GM19324 (cell line): ENCODE results near the gene CHTF18.

Experiments used
- ATAC-seq: cut with Tn5 transposase; IDR thresholded peaks from one replicate; pipeline ENCODE4 v1.9.1; 2021; ENCODE audit warnings: mild to moderate bottlenecking, moderate library complexity; ENCODE audit not compliant: unreplicated experiment, low FRiP score

The CHTF18 gene

GRCh38 chr16:842061-842476 is 53.6 kb downstream of the CHTF18 start:
- no peak for ATAC-seq

GRCh38 chr16:842711-843560 is 54.5 kb downstream of the CHTF18 start:
- ATAC-seq, result no peak

- ATAC-seq, result no peak
Observed at GRCh38 chr16:843771-844170, 55.4 kb downstream of the CHTF18 start.

DNA sequence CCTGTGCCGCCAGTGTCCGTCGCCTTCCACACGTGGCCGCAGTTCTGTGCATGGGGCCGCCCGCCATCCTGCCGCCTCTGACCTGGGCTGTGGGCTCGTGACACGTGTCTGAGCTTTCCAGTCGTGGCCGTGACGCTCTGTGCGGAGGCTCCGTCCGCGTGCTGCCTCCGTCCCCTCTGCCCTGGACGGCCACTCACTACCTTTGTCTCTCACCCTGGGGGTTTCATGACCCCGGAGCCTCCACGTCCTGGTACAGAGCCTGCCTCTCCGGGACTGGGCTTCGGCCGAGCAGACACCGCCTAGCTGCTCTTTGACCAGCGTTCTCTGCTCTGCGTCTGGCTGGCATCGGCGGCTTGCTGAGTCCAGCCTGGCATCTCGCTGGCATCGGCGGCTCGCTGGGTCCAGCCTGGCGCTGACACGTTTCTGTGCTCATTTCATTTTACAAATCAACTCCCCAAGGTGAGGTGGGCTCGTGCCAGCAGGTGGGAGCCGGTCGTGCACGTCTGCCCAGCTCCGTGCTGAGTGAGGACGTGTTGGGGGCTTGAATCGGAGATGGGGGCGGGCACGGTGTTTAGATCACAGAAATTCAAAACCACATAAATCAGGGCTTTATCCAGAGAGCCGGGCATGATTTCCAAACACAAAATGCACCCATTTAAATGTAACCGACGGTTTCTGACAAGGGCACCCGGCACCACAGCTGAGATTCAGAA is 56.4 kb downstream of the CHTF18 start:
- no peak for ATAC-seq

DNA sequence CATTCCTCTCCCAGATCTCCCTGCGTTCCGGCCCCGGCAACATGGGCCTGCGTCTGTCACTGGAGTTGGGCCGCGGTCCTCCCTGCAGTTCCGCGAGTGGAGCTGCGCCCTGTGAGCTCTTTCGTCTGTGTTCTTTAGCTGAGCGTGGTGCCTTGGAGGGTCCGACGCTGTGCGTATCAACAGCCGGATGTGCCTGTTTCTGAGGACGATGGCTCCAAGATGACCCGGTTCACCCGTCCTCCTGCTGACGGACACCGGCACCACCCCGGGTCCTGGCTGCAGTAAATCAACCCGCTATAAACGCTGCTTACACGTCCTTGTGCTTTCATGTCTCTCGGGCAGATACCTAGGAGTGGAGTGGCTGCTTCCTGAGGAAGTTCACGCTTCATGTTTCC is 56.9 kb downstream of the CHTF18 start:
- ATAC-seq, result no peak

DNA sequence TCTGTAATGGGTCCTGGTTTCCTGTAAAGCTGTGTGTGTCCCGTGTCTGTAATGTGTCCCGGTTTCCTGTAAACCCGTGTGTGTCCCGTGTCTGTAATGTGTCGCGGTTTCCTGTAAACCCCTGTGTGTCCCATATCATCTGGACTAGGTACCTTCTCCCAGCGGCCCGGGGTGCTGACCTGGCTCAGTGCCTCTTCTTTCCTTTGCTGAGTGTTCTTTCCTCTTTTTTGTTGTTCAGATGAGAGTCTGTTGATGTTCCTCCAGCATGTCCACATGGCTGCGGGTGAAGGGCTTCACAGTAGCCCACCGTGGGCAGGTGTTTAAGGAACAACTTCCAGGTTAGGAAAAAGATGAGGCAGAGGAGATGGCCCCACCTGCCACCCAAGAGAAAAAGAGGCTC is 58.7 kb downstream of the CHTF18 start:
- ATAC-seq, result no peak
